Neural cell (in vitro differentiated cells): Measurements from ENCODE around the gene ANKRD35.

Experiments used
- CTCF ChIP-seq: fragments of 450-650 bp; IDR thresholded peaks from 2 replicates; pipeline ENCODE4 v1.5.1; 2014; ENCODE audit warnings: antibody characterized with exemption, mild to moderate bottlenecking, moderate library complexity; ENCODE audit not compliant: poor library complexity, severe bottlenecking
- EP300 ChIP-seq: fragments of 450-650 bp; conservative IDR thresholded peaks from 2 replicates; pipeline ENCODE4 v1.6.1; 2014; ENCODE audit warnings: antibody characterized with exemption, mild to moderate bottlenecking, moderate library complexity; ENCODE audit not compliant: poor library complexity, severe bottlenecking
- EZH2 ChIP-seq: fragments of 200-600, 300-800 bp; shearing (Covaris generic), sonication (generic); IDR thresholded peaks from 2 replicates; pipeline ENCODE4 v1.6.1; 2014; ENCODE audit warnings: antibody characterized with exemption, low read length, borderline replicate concordance, mild to moderate bottlenecking; ENCODE audit not compliant: insufficient read depth, poor library complexity, severe bottlenecking
- MXI1 ChIP-seq: fragments of 450-650 bp; conservative IDR thresholded peaks from 2 replicates; pipeline ENCODE4 v1.6.1; 2014; ENCODE audit warnings: antibody characterized with exemption, mild to moderate bottlenecking; ENCODE audit not compliant: poor library complexity, severe bottlenecking
- POLR2AphosphoS5 ChIP-seq: IDR thresholded peaks from 2 replicates; pipeline ENCODE4 v1.6.1; 2012
- RAD21 ChIP-seq: fragments of 450-650 bp; conservative IDR thresholded peaks from 2 replicates; pipeline ENCODE4 v1.6.1; 2014; ENCODE audit warnings: antibody characterized with exemption, mild to moderate bottlenecking, moderate library complexity
- REST ChIP-seq: IDR thresholded peaks from 2 replicates; pipeline ENCODE4 v1.6.1; 2012; ENCODE audit warnings: borderline replicate concordance
- SMC3 ChIP-seq: fragments of 450-650 bp; conservative IDR thresholded peaks from 2 replicates; pipeline ENCODE4 v1.6.1; 2014; ENCODE audit warnings: antibody characterized with exemption, mild to moderate bottlenecking, moderate library complexity; ENCODE audit not compliant: poor library complexity
- TAF1 ChIP-seq: IDR thresholded peaks from 2 replicates; pipeline ENCODE4 v1.6.1; 2012; ENCODE audit warnings: low read depth

- TF ChIP-seq CTCF (no peak), RAD21 (no peak), SMC3 (no peak), EZH2 (no peak), TAF1 (no peak), POLR2AphosphoS5 (no peak), REST (no peak), EP300 (no peak), MXI1 (no peak)
These were observed 11.0 kb downstream of the ANKRD35 start for GRCh38 chr1:145874646-145875045.
